WERI-Rb-1 (cell line): Measurements from ENCODE around the gene ATN1.

Source experiments
- DNase-seq: peaks from one replicate; pipeline ENCODE4 v3.0.0-alpha.2; 2020
- H3K27ac ChIP-seq: fragments of 250-450 bp; sonication (Bioruptor Pico); 2 replicates; pipeline ENCODE4 v1.5.1; 2020; ENCODE audit warnings: mild to moderate bottlenecking, moderate library complexity
- H3K27me3 ChIP-seq: fragments of 250-450 bp; sonication (Bioruptor Pico); 2 replicates; pipeline ENCODE4 v1.5.1; 2021; ENCODE audit warnings: mild to moderate bottlenecking, low read depth, moderate library complexity; ENCODE audit not compliant: insufficient read depth, severe bottlenecking
- H3K36me3 ChIP-seq: fragments of 250-450 bp; sonication (Bioruptor Pico); 2 replicates; pipeline ENCODE4 v1.5.1; 2020; ENCODE audit warnings: mild to moderate bottlenecking, moderate library complexity
- H3K4me3 ChIP-seq: 2 replicates; pipeline ENCODE4 v1.5.1; 2011; ENCODE audit warnings: low read depth, mild to moderate bottlenecking, control low read depth, low read length
- H3K9me3 ChIP-seq: fragments of 250-450 bp; sonication (Bioruptor Pico); 2 replicates; pipeline ENCODE4 v1.5.1; 2021; ENCODE audit warnings: mild to moderate bottlenecking, moderate library complexity; ENCODE audit not compliant: severe bottlenecking
- CTCF ChIP-seq: IDR thresholded peaks from 2 replicates; pipeline ENCODE4 v1.5.1; 2011; ENCODE audit warnings: low read depth, mild to moderate bottlenecking, control low read depth, inconsistent platforms, low read length

ATN1 gene

GRCh38 chr12:6950811-6951540 lies 23.2 kb downstream of the ATN1 start, which contains the start of gene PTPN6:
TSS of gene PTPN6 (plus strand) at chr12:6951356. CDS start at chr12:6951513, 157 bp downstream.
- H3K9me3 ChIP-seq, result no peaks in the 10 kb centered on the region
- no peak for TF ChIP-seq CTCF
- H3K27me3 ChIP-seq, result no peaks in the 10 kb centered on the region
- DNase-seq, result no peak
- H3K27ac ChIP-seq, result no peak within 1 kb of the TSS
- H3K36me3 ChIP-seq, result no peaks in the 10 kb centered on the region; the same call in none of the 2 replicates
- H3K4me3 ChIP-seq, result no peak within 1 kb of the TSS

DNA sequence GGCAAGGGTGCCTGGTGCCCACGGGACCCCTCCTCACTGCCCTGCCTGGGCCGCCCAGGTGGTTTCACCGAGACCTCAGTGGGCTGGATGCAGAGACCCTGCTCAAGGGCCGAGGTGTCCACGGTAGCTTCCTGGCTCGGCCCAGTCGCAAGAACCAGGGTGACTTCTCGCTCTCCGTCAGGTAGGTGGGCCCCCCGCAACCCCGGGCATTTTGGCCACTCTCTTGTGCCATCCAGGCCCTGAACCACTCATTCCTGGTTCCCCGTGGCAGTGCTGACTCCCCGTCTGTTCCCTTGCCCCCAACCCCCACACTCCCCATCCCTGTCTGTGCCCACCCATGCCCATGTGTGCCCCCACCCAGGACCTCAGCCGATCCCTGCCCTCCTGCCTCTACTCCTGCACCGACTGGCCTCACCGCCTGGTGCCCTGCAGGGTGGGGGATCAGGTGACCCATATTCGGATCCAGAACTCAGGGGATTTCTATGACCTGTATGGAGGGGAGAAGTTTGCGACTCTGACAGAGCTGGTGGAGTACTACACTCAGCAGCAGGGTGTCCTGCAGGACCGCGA lies 23.9 kb downstream of the ATN1 start:
- no peak for DNase-seq
- Histone ChIP-seq H3K4me3 (no peak overlapping the region), H3K9me3 (no peaks in the 10 kb centered on the region), H3K27ac (no peak overlapping the region), H3K27me3 (no peaks in the 10 kb centered on the region), H3K36me3 (no peaks in the 10 kb centered on the region; the same call in 1 of the 2 replicates)
- no peak for TF ChIP-seq CTCF

DNA sequence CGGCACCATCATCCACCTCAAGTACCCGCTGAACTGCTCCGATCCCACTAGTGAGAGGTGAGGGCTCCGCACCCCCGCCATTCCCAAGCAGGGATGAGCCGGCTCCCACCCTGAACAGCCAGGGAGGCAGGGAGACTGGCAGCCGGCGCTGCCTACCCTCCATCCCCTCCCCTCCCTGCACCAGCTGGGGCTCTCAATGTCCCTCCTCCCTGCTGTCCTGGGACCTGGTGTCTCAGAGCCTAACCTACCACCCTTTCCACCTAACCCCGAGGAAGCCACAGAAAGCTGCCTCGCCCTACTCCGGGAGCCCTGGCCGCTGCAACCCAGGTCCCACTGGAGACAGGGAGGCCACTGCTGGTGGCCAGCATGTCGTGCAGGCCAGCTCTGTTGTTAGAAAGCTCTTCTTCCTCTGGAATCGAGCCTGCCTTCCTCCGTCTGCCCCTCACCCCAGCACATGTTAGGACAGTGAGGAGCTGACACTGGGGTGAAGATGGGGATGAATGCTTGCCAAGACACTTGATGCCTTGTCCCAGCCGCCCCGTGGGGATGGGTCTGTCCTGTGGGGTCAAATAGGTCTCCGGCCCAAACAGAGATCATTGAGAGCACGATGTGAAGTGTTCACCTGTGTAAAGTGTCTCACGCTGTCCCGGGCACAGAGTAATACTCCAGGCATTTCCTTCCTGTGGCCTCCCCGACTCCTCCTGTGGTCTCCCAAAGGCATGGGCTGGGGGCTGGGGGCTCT lies 24.5 kb downstream of the ATN1 start:
- no peaks in the 10 kb centered on the region for H3K9me3 ChIP-seq
- no peaks in the 10 kb centered on the region for H3K36me3 ChIP-seq
- H3K27me3 ChIP-seq, result no peaks in the 10 kb centered on the region
- no peak overlapping the region for H3K4me3 ChIP-seq
- no peak for DNase-seq
- no peak for TF ChIP-seq CTCF
- no peak overlapping the region for H3K27ac ChIP-seq

DNA sequence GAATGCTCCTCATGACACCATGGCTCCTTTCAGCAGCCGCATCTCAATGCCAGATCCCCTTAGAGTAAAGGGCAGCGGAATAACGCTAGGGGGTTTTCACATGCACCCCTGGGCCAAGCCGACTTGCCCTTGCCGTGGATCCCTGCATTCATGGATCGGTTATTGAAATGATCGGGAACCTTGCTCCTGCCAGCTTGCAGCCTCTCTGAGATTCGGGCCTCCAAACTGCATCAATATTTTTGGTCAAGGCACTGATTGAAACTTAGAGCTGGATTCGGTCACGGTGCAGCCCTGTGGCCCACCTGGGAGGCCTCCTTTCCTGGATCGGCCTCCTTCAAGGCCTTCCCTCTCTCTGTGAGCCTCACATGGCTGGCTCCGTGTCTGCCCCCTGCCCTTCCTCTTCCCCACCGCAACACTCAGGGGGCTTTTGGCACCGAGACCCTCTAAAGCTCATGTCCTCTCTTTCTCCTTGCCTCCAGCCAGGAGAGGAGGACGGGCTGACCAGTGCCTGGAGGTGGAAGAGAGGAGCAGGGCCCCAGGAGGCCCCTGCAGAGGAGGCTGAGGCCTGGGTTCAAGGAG lies 25.2 kb downstream of the ATN1 start:
- no peak for TF ChIP-seq CTCF
- no peak overlapping the region for H3K27ac ChIP-seq
- H3K36me3 ChIP-seq, result no peaks in the 10 kb centered on the region
- DNase-seq, result no peak
- H3K9me3 ChIP-seq, result no peaks in the 10 kb centered on the region
- no peak overlapping the region for H3K4me3 ChIP-seq
- H3K27me3 ChIP-seq, result no peaks in the 10 kb centered on the region

GRCh38 chr12:6953442-6954315 lies 25.9 kb downstream of the ATN1 start:
- no peak for TF ChIP-seq CTCF
- no peak overlapping the region for H3K4me3 ChIP-seq
- no peak overlapping the region for H3K27ac ChIP-seq
- H3K27me3 ChIP-seq, result no peaks in the 10 kb centered on the region
- no peaks in the 10 kb centered on the region for H3K36me3 ChIP-seq
- no peak for DNase-seq
- H3K9me3 ChIP-seq, result no peaks in the 10 kb centered on the region
